ENCODE data around the gene DUOX1. TPM values are rescaled to one million over a fixed set of nuclear protein-coding genes. Genes with fewer than 3 reads are reported as not detected.

DUOX1 gene
- total RNA-seq, 4 donors from 2014 or later: 1.5 to 4.2 (median 3.9) TPM

DNA sequence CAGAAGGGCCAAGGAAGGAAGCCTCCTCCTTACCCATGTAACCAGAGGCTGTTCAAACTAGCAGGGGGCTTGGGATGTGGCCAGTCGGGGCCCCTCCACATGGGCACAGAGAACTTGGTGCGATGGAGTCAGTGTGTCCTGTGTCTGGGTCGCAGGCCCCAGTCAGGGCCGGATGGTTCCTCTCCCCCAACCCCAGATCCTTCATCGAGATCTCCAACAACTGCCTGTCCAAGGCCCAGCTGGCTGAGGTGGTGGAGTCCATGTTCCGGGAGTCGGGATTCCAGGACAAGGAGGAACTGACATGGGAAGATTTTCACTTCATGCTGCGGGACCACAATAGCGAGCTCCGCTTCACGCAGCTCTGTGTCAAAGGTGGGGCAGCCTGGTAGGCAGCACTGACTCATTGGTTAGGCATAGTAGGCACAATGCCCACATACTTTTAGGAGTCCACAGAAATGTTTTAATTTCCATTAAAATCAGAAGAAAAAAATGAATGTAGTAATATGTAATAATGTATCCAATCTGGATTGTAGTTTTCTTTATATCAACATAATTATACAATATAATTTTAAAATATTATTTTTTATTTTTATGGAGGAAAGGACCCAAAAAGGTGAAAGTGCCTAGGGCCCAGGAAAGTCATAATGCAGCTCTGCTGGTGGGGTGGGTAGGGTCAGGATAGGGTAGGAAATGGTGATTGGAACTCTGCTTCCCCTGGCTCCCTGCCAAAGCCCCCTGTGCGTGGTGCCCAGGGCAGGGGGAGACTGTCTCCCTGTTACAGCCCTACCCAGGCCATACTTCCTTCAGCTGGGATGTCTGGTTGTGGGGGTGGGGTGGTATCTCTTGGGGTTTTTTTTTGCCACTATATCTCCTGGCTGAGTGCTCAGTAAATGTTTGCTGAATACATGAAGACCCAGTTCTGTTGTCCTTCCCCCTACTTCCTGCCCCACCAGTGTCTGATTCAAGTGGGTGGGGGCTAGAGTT lies 18.6 kb downstream of the DUOX1 start:
- Histone ChIP-seq H3K9me3 (no peaks in the 10 kb centered on the region), H3K27ac (no peak overlapping the region), H3K36me3 (peaks cover 0 to 39% (median 0%) of the 10 kb centered on the region in 3 donors), H3K27me3 (no peaks in the 10 kb centered on the region), H3K4me1 (no peaks in the 10 kb centered on the region), H3K4me3 (no peak overlapping the region)
- TF ChIP-seq CTCF (IDR thresholded peaks at IDR 0.05): no peak
- 79% methylated on average over 12 of the region's 12 CpGs for WGBS, 2 donors
- DNase-seq (ENCODE audit: low spot score in 2 of 2): no peak

- Histone ChIP-seq H3K27ac (no peak overlapping the region), H3K9me3 (no peaks in the 10 kb centered on the region), H3K4me3 (no peak overlapping the region), H3K27me3 (no peaks in the 10 kb centered on the region), H3K4me1 (no peaks in the 10 kb centered on the region), H3K36me3 (peaks cover 0 to 32% (median 0%) of the 10 kb centered on the region in 3 donors)
- WGBS, 2 donors: 78 to 83% methylated on average over 1 of the region's 1 CpG
- DNase-seq (ENCODE audit: low spot score in 2 of 2): no peak
- no peak for TF ChIP-seq CTCF (IDR thresholded peaks at IDR 0.05)
- TF ChIP-seq POLR2A (IDR thresholded peaks at IDR 0.05): no peak
- TF ChIP-seq EP300 (IDR thresholded peaks at IDR 0.05): no peak
These were observed 19.3 kb downstream of the DUOX1 start for GRCh38 chr15:45149060-45149459.

DNA sequence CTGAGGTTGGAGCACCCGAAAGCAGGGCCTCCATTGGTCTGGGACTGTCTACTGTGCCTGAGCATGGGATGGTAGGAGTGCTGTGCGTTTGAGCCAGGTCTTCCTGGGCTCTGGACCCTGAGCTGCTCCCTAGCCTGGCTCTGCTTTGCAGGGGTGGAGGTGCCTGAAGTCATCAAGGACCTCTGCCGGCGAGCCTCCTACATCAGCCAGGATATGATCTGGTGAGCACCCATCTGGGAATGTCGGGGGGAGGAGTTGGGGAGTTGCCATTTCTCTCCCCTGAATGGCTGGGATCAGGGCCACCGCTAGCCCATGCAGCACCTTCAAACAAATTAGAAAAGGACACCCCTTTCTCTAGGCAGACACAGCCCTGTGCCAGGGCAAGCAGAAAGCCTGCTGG lies 20.7 kb downstream of the DUOX1 start:
- DNase-seq (ENCODE audit: low spot score in 2 of 2): no peak
- no peak for TF ChIP-seq CTCF (IDR thresholded peaks at IDR 0.05)
- no peak for TF ChIP-seq POLR2A (IDR thresholded peaks at IDR 0.05)
- no peak for TF ChIP-seq EP300 (IDR thresholded peaks at IDR 0.05)
- Histone ChIP-seq H3K27me3 (no peaks in the 10 kb centered on the region), H3K36me3 (peaks cover 0 to 23% (median 0%) of the 10 kb centered on the region in 3 donors), H3K9me3 (no peaks in the 10 kb centered on the region), H3K27ac (no peak overlapping the region), H3K4me3 (no peak overlapping the region), H3K4me1 (no peaks in the 10 kb centered on the region)
- WGBS, 2 donors: 59 to 76% methylated on average over 5 to 6 of the region's 6 CpGs

DNA sequence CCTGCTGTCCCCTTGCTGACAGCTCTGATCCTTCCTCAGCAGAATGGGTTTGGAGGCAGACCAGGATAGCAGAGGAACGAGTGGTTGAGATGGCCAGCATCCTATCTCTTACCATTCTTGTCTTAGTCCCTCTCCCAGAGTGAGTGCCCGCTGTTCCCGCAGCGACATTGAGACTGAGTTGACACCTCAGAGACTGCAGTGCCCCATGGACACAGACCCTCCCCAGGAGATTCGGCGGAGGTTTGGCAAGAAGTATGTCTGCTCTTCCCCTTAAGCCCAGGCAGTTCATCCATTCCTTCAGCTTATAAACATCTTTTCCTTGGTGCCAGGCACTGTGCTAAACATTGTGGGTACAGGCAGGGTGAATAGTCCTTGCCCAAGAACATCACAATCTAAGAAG lies 21.2 kb downstream of the DUOX1 start:
- TF ChIP-seq EP300 (IDR thresholded peaks at IDR 0.05): no peak
- TF ChIP-seq CTCF (IDR thresholded peaks at IDR 0.05): no peak
- no peak for TF ChIP-seq POLR2A (IDR thresholded peaks at IDR 0.05)
- Histone ChIP-seq H3K9me3 (no peaks in the 10 kb centered on the region), H3K27me3 (no peaks in the 10 kb centered on the region), H3K4me3 (no peak overlapping the region), H3K36me3 (peaks cover 0 to 23% (median 0%) of the 10 kb centered on the region in 3 donors), H3K4me1 (no peaks in the 10 kb centered on the region), H3K27ac (no peak overlapping the region)
- WGBS, 2 donors: 88 to 90% methylated on average over 6 of the region's 6 CpGs
- DNase-seq (ENCODE audit: low spot score in 2 of 2): no peak

Measured in tibial nerve (tissue), 4 donors.